ENCODE measurements around the gene RGS11. TPM values are rescaled to one million over a fixed set of nuclear protein-coding genes. Genes with fewer than 3 reads are reported as not detected.

RGS11 gene
- total RNA-seq, 4 donors from 2014 or later: 0.88 to 4.8 (median 2.6) TPM

- Histone ChIP-seq H3K27ac (no peak within 1 kb of the TSS), H3K4me1 (peaks cover 10 to 42% (median 23%) of the 10 kb centered on the region in 3 donors), H3K36me3 (no peaks in the 10 kb centered on the region), H3K27me3 (peaks cover 6 to 67% (median 11%) of the 10 kb centered on the region in 4 donors), H3K9me3 (no peaks in the 10 kb centered on the region), H3K4me3 (peak within 1 kb of the TSS in 3 of 4 donors; percentile 3 to 60 (median 40))
- intact Hi-C loops (cut with DNase I): no loop called here
- TF ChIP-seq CTCF (IDR thresholded peaks at IDR 0.05) (no peak), POLR2A (IDR thresholded peaks at IDR 0.05) (no peak)
- no CpG with 5 or more reads among the region's 54 CpGs for WGBS, 2 donors
- no peak for DNase-seq
Measured at GRCh38 chr16:280552-280951, 4.8 kb upstream of the RGS11 start, which contains the start of gene ARHGDIG. Gene ARHGDIG, plus strand, starts transcription at chr16:280591. Its CDS starts 90 bp downstream, at chr16:280681.

DNA sequence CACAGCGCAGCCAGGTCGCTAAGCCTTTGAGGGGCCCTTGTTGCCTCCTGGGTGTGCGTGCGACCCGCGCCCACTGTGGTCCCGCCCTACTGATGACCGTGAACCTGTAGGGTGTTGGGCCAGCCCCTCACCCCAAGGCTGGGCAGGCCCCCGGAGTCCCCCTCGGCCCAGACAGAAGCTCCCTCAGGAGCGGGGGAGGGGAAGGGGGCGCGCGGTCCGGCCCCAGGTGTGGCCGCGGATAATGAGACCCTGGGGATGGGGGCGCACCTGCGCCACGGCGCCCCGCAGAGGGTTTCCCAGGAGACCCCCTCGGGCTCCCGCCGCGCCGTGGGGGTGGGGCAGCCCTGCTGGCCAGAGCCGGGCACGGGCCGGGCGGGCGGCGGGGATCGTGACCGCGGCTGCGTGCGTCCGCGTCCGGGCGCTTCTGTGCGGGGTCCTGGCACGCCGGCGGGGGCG lies 4.3 kb upstream of the RGS11 start:
- H3K9me3 ChIP-seq: no peaks in the 10 kb centered on the region
- H3K27me3 ChIP-seq: peaks cover 6 to 72% (median 11%) of the 10 kb centered on the region in 4 donors
- H3K27ac ChIP-seq: no peak overlapping the region
- TF ChIP-seq POLR2A (IDR thresholded peaks at IDR 0.05): no peak
- TF ChIP-seq CTCF (IDR thresholded peaks at IDR 0.05): no peak
- DNase-seq: no peak
- WGBS, 2 donors: no CpG with 5 or more reads among the region's 47 CpGs
- peak overlapping the region in 3 of 4 donors; percentile 3 to 55 (median 37) for H3K4me3 ChIP-seq
- intact Hi-C loops (cut with DNase I): no loop called here
- H3K36me3 ChIP-seq: no peaks in the 10 kb centered on the region
- H3K4me1 ChIP-seq: peaks cover 12 to 46% (median 28%) of the 10 kb centered on the region in 3 donors

DNA sequence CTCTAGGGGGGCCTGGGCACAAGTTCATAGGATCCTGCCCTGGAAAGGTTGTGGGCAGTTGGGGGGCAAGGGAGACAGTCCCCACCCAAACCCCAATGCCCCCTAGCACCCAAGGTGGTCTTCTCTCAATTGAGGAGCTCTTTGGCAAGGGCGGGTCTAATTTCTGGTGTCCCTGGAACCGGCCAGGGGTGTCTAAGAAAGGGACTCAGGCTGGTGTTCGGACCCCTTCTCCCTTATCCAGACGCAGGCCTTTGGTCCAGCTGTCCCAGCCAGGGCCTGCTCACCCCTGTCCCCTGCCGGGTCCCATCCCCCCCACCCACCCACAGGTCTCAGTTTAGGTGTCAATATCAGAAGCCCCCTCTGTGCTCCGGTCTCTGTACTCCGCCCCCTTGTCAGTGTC lies 3.8 kb upstream of the RGS11 start:
- no peaks in the 10 kb centered on the region for H3K9me3 ChIP-seq
- H3K4me1 ChIP-seq: peaks cover 17 to 51% (median 33%) of the 10 kb centered on the region in 3 donors
- no peak overlapping the region for H3K4me3 ChIP-seq
- 77% methylated on average over 7 of the region's 7 CpGs; no CpG with 5 or more reads in 1 of the 2 donors for WGBS, 2 donors
- TF ChIP-seq CTCF (IDR thresholded peaks at IDR 0.05) (no peak), POLR2A (IDR thresholded peaks at IDR 0.05) (no peak)
- no peaks in the 10 kb centered on the region for H3K36me3 ChIP-seq
- no peak for DNase-seq
- intact Hi-C loops (cut with DNase I): no loop called here
- H3K27ac ChIP-seq: no peak overlapping the region
- peaks cover 6 to 77% (median 11%) of the 10 kb centered on the region in 4 donors for H3K27me3 ChIP-seq

DNA sequence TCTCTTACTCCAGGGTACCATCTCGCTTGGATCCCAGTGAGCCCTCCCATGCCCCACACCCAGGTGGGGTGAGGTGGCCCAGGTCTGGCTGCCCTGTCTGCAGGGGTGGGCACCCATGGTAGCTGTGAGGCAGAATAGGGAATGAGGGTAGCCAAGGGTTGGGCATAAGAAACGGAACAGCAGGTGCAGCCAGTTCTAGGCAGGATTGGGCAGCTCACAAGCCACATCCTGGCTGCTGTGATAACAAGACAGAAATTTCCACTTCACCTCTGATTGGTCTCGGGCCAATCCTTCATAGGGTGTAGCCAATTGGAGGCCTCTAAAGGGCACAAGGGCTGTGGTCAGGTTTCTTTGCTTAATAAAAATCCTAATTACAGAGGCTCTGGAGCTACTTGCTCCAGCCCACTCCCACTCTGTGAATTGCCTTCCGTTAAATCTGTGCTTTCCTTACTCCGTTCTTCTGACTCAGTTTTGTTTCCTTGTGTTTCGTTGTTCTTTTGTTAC lies 3.2 kb upstream of the RGS11 start:
- intact Hi-C loops (cut with DNase I): no loop called here
- no peaks in the 10 kb centered on the region for H3K9me3 ChIP-seq
- WGBS, 2 donors: 24 to 30% methylated on average over 5 of the region's 6 CpGs
- no peak overlapping the region for H3K4me3 ChIP-seq
- H3K27ac ChIP-seq: no peak overlapping the region
- DNase-seq: no peak
- H3K27me3 ChIP-seq: peaks cover 6 to 84% (median 11%) of the 10 kb centered on the region in 4 donors
- no peaks in the 10 kb centered on the region for H3K36me3 ChIP-seq
- TF ChIP-seq CTCF (IDR thresholded peaks at IDR 0.05) (no peak), POLR2A (IDR thresholded peaks at IDR 0.05) (no peak)
- peaks cover 18 to 57% (median 34%) of the 10 kb centered on the region in 3 donors for H3K4me1 ChIP-seq

DNA sequence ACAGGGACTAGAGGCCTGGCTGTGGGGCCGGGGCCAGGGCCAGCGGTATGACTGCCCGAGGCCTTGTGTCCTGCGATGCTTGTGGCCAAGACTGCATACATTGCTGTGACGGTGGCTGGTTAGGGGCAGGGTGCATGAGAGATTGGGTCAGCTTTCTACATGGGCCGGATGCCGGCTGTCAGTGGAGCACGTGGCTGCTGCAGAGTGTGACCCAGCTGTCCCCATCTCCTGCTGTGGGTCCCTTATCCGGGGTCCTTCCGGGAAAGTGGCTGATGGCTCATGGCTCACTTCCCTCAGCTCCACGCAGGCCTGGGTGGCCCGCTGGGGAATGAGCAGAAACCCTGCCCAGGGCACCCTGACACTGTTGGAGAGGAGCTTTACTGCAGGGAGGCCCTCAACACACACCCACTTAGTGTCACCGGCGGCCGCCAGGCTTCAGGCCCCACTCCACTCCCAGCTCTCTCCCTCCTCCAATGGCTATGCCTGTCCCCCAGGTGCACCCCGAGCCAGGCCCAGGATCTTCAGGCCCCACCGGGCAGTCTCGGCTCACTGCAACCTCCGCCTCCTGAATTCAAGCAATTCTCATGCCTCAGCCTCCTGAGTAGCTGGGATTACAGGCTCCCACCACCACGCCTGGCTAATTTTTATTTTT lies 808 bp upstream of the RGS11 start:
- peaks cover 18 to 62% (median 34%) of the 10 kb centered on the region in 3 donors for H3K4me1 ChIP-seq

More for the DNA sequence above, 808 bp upstream of the RGS11 start:
- TF ChIP-seq CTCF (IDR thresholded peaks at IDR 0.05) (no peak), POLR2A (IDR thresholded peaks at IDR 0.05) (no peak)
- no peak for DNase-seq
- Histone ChIP-seq H3K36me3 (no peaks in the 10 kb centered on the region), H3K27me3 (peaks cover 6 to 77% (median 11%) of the 10 kb centered on the region in 4 donors), H3K4me3 (peak overlapping the region in 2 of 4 donors; percentile 52 to 65), H3K9me3 (no peaks in the 10 kb centered on the region), H3K27ac (peak overlapping the region in 1 of 4 donors; percentile 28)
- intact Hi-C loops (cut with DNase I): no loop called here
- 92% methylated on average over 7 to 12 of the region's 20 CpGs for WGBS, 2 donors

All from esophagus squamous epithelium (tissue), 5 donors.